Central memory CD8-positive, alpha-beta T cell (primary cell): ENCODE data around the gene HRK.
A peak's percentile ranks its signal among the peaks of the same experiment; 100 is the strongest.

Source experiments
- ATAC-seq: fragments of 150-1000 bp; cut with Tn5 transposase; replicated peaks from 2 replicates; pipeline ENCODE4 v1.10.0; 2022; ENCODE audit warnings: mild to moderate bottlenecking, moderate FRiP score, moderate number of reproducible peaks; ENCODE audit not compliant: poor library complexity, severe bottlenecking; ENCODE audit errors: extremely low read depth
- DNase-seq, 2 donors: peaks; one replicate each; pipeline ENCODE4 v3.0.0; 2021; ENCODE audit warnings: low spot score in 2 of 2
- H3K27ac Mint-ChIP-seq: one replicate; pipeline ENCODE4 v1.8.0; 2022; ENCODE audit warnings: low read depth, mild to moderate bottlenecking, moderate library complexity, mixed read lengths
- H3K27me3 Mint-ChIP-seq: one replicate; pipeline ENCODE4 v1.8.0; 2022; ENCODE audit warnings: mixed read lengths
- H3K36me3 Mint-ChIP-seq: one replicate; pipeline ENCODE4 v1.8.0; 2022; ENCODE audit warnings: mild to moderate bottlenecking, moderate library complexity, mixed read lengths; ENCODE audit not compliant: insufficient read depth
- H3K4me1 Mint-ChIP-seq: one replicate; pipeline ENCODE4 v1.8.0; 2022; ENCODE audit warnings: mixed read lengths
- H3K4me3 Mint-ChIP-seq: one replicate; pipeline ENCODE4 v1.8.0; 2022; ENCODE audit warnings: mild to moderate bottlenecking, moderate library complexity, mixed read lengths
- H3K9me3 Mint-ChIP-seq: one replicate; pipeline ENCODE4 v1.8.0; 2022; ENCODE audit warnings: mixed read lengths

The HRK gene

DNA sequence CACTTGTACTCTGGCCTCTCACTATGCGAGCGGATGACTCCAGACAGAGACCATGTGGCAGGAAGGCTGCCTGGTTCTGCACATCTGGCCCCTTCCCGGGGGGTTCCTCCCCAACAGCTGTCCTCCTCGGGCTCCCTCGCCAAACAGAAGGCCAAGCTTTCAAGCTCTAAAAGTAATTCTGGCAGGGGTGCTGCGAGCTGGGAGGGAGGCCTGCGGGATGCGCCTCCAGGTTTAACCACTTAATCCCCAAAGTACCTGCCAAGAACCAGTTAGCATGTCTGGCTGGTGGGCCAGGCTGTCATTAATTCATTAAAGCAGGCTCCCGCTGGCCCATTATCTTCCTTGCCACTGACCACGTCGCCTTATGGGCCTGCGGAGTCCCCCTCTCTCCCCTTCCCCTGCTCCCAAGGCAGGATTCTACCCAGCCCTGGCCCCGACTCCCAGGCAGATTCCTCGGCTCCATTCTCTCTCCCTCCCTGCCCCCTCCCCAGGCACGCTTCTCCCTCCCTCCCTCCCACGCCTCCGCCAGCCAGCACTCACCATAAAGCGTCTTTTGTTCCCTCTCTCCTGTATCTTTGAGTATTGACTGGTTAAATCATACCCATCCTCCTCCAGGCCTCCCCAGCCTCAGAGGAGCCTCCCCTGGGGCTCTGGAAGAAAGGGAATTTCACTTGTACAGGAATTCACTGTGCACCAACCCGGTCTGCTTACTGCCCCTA lies 4.9 kb downstream of the HRK start:
- Mint-ChIP-seq H3K27me3 (peaks cover 89% of the 10 kb centered on the region), H3K36me3 (no peaks in the 10 kb centered on the region)
- no peak for ATAC-seq

DNA sequence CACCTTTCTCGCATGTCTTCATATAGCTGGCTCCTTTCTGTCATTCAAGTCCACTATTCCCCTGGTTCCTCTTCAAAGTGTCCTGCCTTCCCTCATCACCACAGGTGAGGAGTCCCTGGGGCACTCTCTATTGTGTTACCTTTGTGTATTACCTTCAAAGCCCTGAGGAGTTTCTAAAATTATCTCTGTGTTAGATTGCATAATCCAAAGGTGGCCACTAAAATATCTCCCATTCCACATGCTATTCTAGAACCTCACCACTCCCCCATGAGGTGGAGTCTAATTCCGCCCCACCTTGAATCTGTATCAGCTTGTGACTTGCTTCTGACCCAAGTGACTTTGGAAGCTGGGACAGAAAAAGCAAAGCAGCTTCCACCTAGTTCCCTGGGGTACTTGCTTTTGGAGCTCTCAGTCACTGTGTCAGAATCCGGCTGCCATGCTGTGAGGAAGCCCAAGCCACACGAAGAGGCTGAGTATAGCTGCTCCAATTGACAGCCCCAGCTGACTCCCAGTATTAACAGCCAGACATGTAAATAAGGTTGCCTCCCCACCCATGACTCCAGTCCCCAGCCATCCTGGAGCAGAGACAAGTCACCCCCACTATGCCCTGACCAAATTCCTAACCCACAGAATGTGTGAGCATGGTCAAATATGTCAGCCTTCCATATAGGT lies 6.8 kb downstream of the HRK start:
- Mint-ChIP-seq H3K36me3 (no peaks in the 10 kb centered on the region), H3K27ac (no peak overlapping the region), H3K27me3 (peaks cover 73% of the 10 kb centered on the region), H3K4me1 (peaks cover 11% of the 10 kb centered on the region), H3K4me3 (no peak overlapping the region), H3K9me3 (no peaks in the 10 kb centered on the region)
- ATAC-seq: no peak
- no peak for DNase-seq

More for the DNA sequence above, 4.9 kb downstream of the HRK start:
- no peak overlapping the region for H3K4me3 Mint-ChIP-seq
- no peaks in the 10 kb centered on the region for H3K9me3 Mint-ChIP-seq
- no peak overlapping the region for H3K27ac Mint-ChIP-seq
- peaks cover 26% of the 10 kb centered on the region for H3K4me1 Mint-ChIP-seq
- no peak for DNase-seq

DNA sequence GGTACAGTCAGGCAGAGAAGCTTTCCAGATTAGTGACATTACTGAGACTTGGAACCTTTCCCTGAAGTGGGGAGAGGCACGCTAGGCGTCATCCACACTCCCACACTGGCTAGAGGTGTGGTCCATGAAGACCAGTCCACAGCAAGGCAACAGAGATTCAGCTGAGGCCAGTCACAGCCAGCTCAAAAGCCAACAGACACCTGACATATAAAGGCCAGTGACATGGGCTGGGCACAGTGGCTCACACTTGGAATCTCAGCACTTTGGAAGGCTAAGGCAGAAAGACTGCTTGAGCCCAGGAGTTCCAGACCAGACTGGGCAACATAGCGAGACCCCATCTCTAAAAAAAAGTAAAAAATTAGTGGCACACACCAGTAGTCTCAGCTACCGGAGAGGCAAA lies 10.9 kb downstream of the HRK start:
- Mint-ChIP-seq H3K4me3 (no peak overlapping the region), H3K9me3 (no peaks in the 10 kb centered on the region), H3K36me3 (no peaks in the 10 kb centered on the region), H3K27me3 (peaks cover 32% of the 10 kb centered on the region), H3K4me1 (no peaks in the 10 kb centered on the region), H3K27ac (no peak overlapping the region)
- DNase-seq (no peak), ATAC-seq (no peak)

DNA sequence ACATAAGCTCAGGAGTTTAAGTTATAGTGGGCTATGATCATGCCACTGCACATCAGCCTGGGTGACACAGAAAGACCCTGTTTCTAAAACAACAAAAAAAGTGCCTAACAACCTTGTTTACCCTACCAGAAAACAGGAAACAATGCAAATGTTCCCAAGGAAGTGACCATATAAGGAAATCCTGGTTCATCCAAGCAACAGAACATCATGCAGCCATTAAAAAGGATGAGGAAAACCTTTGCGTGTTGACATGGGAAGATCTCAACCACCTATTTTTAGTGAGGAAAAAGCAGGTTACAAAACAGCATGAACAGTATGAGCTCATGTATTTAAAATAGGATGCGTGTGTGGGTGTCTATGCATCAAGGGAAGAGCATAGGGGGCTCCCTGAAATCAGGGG lies 13.7 kb downstream of the HRK start:
- H3K4me3 Mint-ChIP-seq: no peak overlapping the region
- H3K4me1 Mint-ChIP-seq: no peaks in the 10 kb centered on the region
- no peak for ATAC-seq
- no peaks in the 10 kb centered on the region for H3K36me3 Mint-ChIP-seq
- no peaks in the 10 kb centered on the region for H3K9me3 Mint-ChIP-seq
- no peak overlapping the region for H3K27ac Mint-ChIP-seq
- no peak for DNase-seq
- H3K27me3 Mint-ChIP-seq: peaks cover 22% of the 10 kb centered on the region

DNA sequence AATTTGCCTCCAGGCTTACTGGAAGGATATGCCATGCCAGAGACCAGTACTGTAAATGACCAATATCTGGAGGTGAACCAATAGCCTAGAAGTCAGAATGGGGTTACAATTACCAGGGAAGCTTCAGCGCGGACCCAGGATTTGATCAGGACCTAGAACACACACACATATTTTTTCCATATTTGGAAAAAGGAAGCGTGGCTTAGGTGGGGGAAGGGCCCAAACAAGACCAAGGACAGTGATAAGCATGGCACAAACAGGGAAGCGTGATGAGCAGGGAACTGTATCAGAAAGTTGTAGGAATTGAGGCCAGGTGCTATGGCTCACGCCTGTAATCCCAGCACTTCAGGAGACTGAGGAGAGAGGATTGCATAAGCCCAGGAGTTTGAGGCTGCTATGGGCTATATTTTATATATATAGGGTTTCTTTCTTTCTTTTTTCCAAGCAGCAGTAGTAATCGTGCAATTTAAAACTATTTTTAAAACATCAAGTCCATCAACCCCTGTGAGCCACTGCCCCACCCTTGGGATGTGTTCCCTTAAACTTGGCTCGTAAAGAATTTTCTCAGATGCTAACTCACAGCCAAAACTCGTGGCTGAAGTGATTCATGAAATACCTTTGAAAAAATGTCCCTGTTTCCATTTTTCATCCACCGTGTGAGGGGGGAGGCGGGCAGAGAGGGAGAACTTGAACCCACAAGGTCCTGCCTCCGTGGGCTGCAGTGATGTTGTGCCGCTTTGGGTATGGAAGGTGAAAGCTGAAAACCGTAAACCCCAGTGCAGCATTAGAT lies 16.7 kb downstream of the HRK start:
- no peak overlapping the region for H3K27ac Mint-ChIP-seq
- H3K4me3 Mint-ChIP-seq: no peak overlapping the region
- H3K36me3 Mint-ChIP-seq: no peaks in the 10 kb centered on the region
- peaks cover 30% of the 10 kb centered on the region for H3K27me3 Mint-ChIP-seq
- H3K9me3 Mint-ChIP-seq: no peaks in the 10 kb centered on the region
- H3K4me1 Mint-ChIP-seq: peaks cover 5% of the 10 kb centered on the region
- ATAC-seq (no peak), DNase-seq (no peak)

DNA sequence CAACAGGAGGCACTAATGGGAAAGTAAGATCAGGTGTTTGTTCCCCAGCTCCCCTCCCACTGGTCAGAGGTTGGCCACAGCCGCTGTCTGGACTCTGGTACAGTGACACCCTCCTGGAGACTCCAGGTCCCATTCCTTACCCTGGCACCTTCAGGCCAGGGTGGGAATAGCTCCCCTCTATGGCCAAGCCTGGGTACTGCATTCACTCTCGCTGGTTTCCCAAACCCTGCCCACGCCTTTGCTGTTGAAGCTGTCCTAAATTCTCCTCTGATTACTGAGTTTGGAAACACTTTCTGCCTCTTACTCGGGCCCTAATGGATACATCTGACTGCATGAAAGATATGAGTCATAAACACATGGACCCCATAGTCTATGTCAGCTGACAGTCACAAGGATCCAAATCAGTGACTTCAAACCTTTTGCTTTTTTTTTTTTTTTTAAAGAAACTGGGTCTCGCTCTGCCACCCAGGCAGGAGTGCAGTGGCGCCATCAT lies 17.9 kb downstream of the HRK start:
- Mint-ChIP-seq H3K4me3 (no peak overlapping the region), H3K27me3 (peaks cover 40% of the 10 kb centered on the region), H3K36me3 (no peaks in the 10 kb centered on the region), H3K4me1 (peaks cover 10% of the 10 kb centered on the region), H3K27ac (no peak overlapping the region), H3K9me3 (no peaks in the 10 kb centered on the region)
- ATAC-seq (no peak), DNase-seq (no peak)

DNA sequence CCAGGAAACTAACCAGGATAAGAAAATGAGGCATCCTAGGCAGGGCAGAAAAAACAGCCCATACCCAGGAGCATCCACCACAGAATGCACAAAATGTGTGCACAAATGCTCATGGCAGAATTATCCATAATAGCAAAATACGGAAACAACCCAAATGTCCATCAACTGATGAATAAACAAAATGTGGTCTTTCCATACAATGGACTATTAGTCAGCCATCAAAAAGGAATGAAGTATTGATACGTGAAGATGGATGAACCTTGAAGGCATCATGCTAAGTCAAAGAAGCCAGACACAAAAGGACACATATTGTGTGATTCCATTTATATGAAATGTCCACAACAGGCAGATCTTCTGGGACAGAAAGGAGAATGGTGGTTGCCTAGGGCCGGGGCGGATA lies 19.1 kb downstream of the HRK start:
- no peak for ATAC-seq
- Mint-ChIP-seq H3K36me3 (no peaks in the 10 kb centered on the region), H3K27ac (no peak overlapping the region), H3K27me3 (peaks cover 52% of the 10 kb centered on the region), H3K9me3 (no peaks in the 10 kb centered on the region), H3K4me3 (no peak overlapping the region), H3K4me1 (peaks cover 10% of the 10 kb centered on the region)
- DNase-seq: no peak

DNA sequence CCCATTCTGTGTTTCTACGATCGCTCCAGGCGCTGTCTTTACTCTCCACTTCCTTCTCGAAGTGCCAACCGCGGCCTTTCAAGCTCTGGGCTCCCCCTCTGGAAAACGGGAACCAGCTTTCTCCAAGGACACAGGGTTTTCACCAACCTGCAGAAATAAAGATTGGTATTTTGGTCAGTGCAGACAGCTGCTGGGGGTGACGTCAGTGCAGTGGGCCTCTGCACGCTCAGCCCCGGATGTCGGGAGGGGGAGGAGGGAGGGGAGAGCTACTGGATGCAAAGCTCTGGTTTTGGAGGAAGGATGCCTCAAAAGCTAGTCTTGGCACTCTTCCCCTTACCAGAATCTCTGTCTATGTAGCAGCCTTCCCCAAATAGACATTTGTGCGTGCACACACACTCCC lies 19.9 kb downstream of the HRK start:
- H3K27ac Mint-ChIP-seq: no peak overlapping the region
- DNase-seq: no peak

DNA sequence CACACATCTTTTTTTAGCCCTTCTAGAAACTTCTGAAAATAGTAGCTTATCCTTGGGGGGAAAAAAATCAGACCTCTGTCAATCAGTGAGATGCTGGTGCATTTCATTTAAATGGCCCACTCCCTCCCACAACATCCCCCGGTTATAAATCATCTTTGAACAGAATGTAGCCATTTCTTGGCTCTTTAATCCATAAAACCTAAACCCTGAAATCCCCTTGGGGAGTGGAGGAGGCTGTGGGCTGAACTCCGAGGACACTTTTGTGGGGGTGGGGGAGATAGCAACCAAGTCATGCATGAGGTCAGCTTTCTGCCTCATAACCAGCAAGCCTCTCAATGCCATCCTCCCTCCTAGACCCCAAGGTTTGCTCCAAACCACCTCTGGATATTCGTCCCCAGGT lies 21.0 kb downstream of the HRK start:
- ATAC-seq: no peak
- Mint-ChIP-seq H3K4me1 (peaks cover 10% of the 10 kb centered on the region), H3K27ac (no peak overlapping the region)

More for the DNA sequence above, 19.9 kb downstream of the HRK start:
- Mint-ChIP-seq H3K9me3 (no peaks in the 10 kb centered on the region), H3K4me1 (peaks cover 10% of the 10 kb centered on the region), H3K36me3 (no peaks in the 10 kb centered on the region), H3K4me3 (no peak overlapping the region), H3K27me3 (peaks cover 59% of the 10 kb centered on the region)
- peak; percentile 71 for ATAC-seq

DNA sequence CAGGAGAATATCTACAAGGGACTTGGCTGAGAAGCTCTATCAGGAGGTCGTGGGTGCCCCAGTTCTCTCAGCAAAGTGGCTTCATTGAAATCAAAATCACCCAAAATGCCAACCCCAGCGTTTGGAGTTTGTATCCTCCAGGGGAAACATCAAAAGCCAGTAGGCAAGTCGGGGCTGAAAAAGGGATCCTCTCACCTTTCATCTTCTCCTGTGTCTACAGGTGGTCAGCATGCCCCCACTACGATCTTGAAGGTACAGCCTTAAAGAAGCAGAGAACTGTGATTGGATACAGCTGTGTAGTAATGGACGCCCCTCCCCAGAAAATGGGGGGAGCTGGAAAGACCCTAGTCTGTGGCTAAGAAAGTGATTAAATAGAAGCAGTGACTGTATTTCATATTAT lies 22.2 kb downstream of the HRK start:
- Mint-ChIP-seq H3K27ac (no peak overlapping the region), H3K36me3 (no peaks in the 10 kb centered on the region), H3K4me1 (peaks cover 10% of the 10 kb centered on the region), H3K4me3 (no peak overlapping the region), H3K27me3 (peaks cover 68% of the 10 kb centered on the region), H3K9me3 (no peaks in the 10 kb centered on the region)
- DNase-seq (no peak), ATAC-seq (no peak)

More for the DNA sequence above, 21.0 kb downstream of the HRK start:
- no peaks in the 10 kb centered on the region for H3K36me3 Mint-ChIP-seq
- H3K4me3 Mint-ChIP-seq: no peak overlapping the region
- no peaks in the 10 kb centered on the region for H3K9me3 Mint-ChIP-seq
- peaks cover 69% of the 10 kb centered on the region for H3K27me3 Mint-ChIP-seq
- no peak for DNase-seq

DNA sequence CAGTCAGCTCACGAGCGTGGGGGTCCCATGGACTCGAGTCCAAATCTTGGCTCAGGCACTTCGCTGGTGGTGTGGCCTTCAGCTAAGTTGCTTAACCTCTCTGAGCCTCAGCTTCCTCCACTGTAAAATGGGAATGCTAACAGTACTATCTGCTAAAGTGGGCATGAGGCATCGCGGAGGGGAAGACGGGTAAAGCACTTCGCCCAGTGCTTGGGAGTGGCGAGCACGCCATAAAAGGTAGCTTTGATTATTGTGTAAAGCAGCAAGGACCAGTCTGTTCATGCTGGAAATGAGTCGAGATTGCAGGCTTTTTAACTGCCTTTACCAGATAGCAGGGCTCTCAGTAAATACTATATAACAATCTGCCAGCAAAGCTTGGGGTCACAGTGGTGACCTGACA lies 24.5 kb downstream of the HRK start:
- no peak overlapping the region for H3K4me3 Mint-ChIP-seq
- peaks cover 8% of the 10 kb centered on the region for H3K4me1 Mint-ChIP-seq
- H3K27ac Mint-ChIP-seq: no peak overlapping the region
- H3K36me3 Mint-ChIP-seq: no peaks in the 10 kb centered on the region
- ATAC-seq (no peak), DNase-seq (no peak)
- no peaks in the 10 kb centered on the region for H3K9me3 Mint-ChIP-seq
- H3K27me3 Mint-ChIP-seq: peaks cover 72% of the 10 kb centered on the region

DNA sequence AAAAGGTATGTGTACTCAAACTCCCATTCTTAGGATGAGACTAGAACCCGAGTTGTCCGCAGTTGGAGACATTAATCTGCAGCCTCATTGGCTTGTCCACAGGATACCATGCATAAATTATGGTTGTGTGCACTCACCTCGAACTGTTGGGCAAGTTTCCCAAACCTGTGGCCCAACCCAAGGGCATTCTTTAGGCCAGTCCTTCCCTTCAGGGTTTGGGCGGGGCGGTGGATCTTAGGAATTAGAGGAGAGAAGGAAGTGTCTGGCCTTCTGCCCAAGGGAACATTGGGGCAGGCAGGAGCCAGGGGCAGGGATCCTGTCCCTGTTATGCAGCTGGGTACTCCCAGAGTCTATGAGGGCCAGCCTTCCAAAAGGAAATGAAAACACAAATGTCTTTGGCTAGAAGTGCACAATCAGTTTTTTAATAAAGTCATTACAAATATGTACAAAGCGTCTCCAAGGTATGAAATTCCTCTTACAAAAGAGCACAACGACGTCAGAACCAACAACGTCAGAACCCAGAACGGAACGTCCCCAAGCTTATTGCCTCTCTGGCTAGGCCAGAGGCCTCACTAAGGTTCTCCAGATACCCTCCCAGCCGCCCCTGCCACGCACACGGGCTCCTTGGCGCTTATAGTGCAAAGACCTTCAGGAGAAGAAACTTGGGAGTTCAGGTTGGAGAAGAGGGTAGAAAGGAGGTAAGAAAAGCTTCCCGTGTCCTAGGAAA lies 25.3 kb downstream of the HRK start:
- Mint-ChIP-seq H3K4me1 (peaks cover 5% of the 10 kb centered on the region), H3K36me3 (no peaks in the 10 kb centered on the region), H3K4me3 (no peak overlapping the region), H3K9me3 (no peaks in the 10 kb centered on the region), H3K27ac (no peak overlapping the region), H3K27me3 (peaks cover 67% of the 10 kb centered on the region)
- DNase-seq: no peak
- no peak for ATAC-seq
